H1 (cell line): ENCODE data around the gene NUP210. TPM values are rescaled to one million over a fixed set of nuclear protein-coding genes. Genes with fewer than 3 reads are reported as not detected.

Source experiments
- CTCF ChIA-PET: fragments of 300-600 bp; sonication (Branson Sonifier 250); formaldehyde crosslinking; loops from one replicate; lab custom pipeline; 2021; ENCODE audit not compliant: partially characterized antibody; lab: Charles Lee
- POLR2A ChIA-PET: fragments of 300-600 bp; sonication (Branson Sonifier 250); formaldehyde crosslinking; loops from one replicate; lab custom pipeline; 2021; ENCODE audit warnings: inconsistent platforms; ENCODE audit not compliant: partially characterized antibody; lab: Charles Lee
- DNase-seq, 2 experiments: peaks; one replicate each; pipeline versions ENCODE4 v3.0.0 to v3.0.0-alpha.2; 2010 to 2022; ENCODE audit warnings: low spot score in 2 of 2, low read depth in 1 of 2, mixed read lengths in 1 of 2
- FAIRE-seq: peaks from 2 replicates; lab custom pipeline; 2011; peaks lifted over from hg19 to GRCh38; lab: Jason Lieb, UNC
- H2AFZ ChIP-seq: 2 replicates; pipeline ENCODE4 v1.8.1; 2012; ENCODE audit warnings: low read length, inconsistent platforms
- H2AK5ac ChIP-seq: 2 replicates; pipeline ENCODE4 v1.6.1; 2013; ENCODE audit warnings: low read depth, low read length
- H2BK120ac ChIP-seq: replicated peaks from 2 replicates; pipeline ENCODE3; 2013; ENCODE audit warnings: low read depth, low read length, inconsistent platforms
- H2BK12ac ChIP-seq: 2 replicates; pipeline ENCODE4 v1.6.1; 2013; ENCODE audit warnings: low read depth, low read length
- H2BK15ac ChIP-seq: 2 replicates; pipeline ENCODE4 v1.6.1; 2013; ENCODE audit warnings: low read length
- H2BK20ac ChIP-seq: 2 replicates; pipeline ENCODE4 v1.6.1; 2013; ENCODE audit warnings: low read length
- H2BK5ac ChIP-seq: 2 replicates; pipeline ENCODE4 v1.6.1; 2013; ENCODE audit warnings: low read depth, low read length
- H3K14ac ChIP-seq: 2 replicates; pipeline ENCODE4 v1.6.1; 2013; ENCODE audit warnings: inconsistent platforms; ENCODE audit not compliant: insufficient read length
- H3K18ac ChIP-seq: 2 replicates; pipeline ENCODE4 v1.6.1; 2013; ENCODE audit warnings: low read length; ENCODE audit errors: extremely low read depth
- H3K23ac ChIP-seq: 2 replicates; pipeline ENCODE4 v1.6.1; 2013; ENCODE audit warnings: inconsistent platforms; ENCODE audit not compliant: insufficient read length
- H3K23me2 ChIP-seq: 2 replicates; pipeline ENCODE4 v1.6.1; 2013; ENCODE audit warnings: low read depth, low read length
- H3K27ac ChIP-seq: 2 replicates; pipeline ENCODE4 v1.6.1; 2011; ENCODE audit warnings: low read depth, low read length, inconsistent platforms
- H3K27me3 ChIP-seq, 4 experiments: replicated peaks in 1 of 4; 1 replicate in 1 of 4; 2 replicates in 3 of 4; pipeline versions ENCODE4 v1.6.1 to v1.8.1; 2011 to 2013; ENCODE audit warnings: low read length in 3 of 4, mild to moderate bottlenecking in 3 of 4, inconsistent platforms in 2 of 4, mixed read lengths in 2 of 4, moderate library complexity in 1 of 4; ENCODE audit not compliant: control insufficient read depth in 3 of 4, insufficient read depth in 3 of 4; ENCODE audit errors: extremely low read depth in 1 of 4
- H3K36me3 ChIP-seq, 4 experiments: 2 replicates each; pipeline versions ENCODE4 v1.6.1 to v1.8.1; 2011 to 2013; ENCODE audit warnings: mild to moderate bottlenecking in 4 of 4, low read length in 3 of 4, moderate library complexity in 2 of 4, control low read depth in 1 of 4, inconsistent platforms in 1 of 4; ENCODE audit not compliant: insufficient read depth in 4 of 4, control insufficient read depth in 2 of 4
- H3K4ac ChIP-seq: replicated peaks from 2 replicates; pipeline ENCODE3; 2013; ENCODE audit warnings: low read length, low read depth, mixed read lengths, inconsistent platforms; ENCODE audit not compliant: insufficient read length
- H3K4me1 ChIP-seq, 4 experiments: replicated peaks in 1 of 4; 1 replicate in 1 of 4; 2 replicates in 3 of 4; pipeline versions ENCODE4 v1.6.1 to v1.8.1; 2011 to 2013; ENCODE audit warnings: low read length in 3 of 4, inconsistent platforms in 2 of 4, mixed read lengths in 1 of 4; ENCODE audit not compliant: insufficient read depth in 4 of 4, control insufficient read depth in 3 of 4
- H3K4me2 ChIP-seq, 2 experiments: 2 replicates each; pipeline versions ENCODE4 v1.6.1 to v1.8.1; 2011 to 2013; ENCODE audit warnings: low read depth in 2 of 2, low read length in 2 of 2, control low read depth in 1 of 2, inconsistent platforms in 1 of 2, mild to moderate bottlenecking in 1 of 2; ENCODE audit not compliant: insufficient read depth in 1 of 2
- H3K4me3 ChIP-seq, 4 experiments: fragments of 200-600, 300-600 bp in 1 of 4; sonication (generic), shearing (Covaris generic), sonication (Bioruptor Twin) in 1 of 4; 2 replicates each; pipeline versions ENCODE4 v1.5.1 to v1.8.1; 2011 to 2016; ENCODE audit warnings: low read length in 4 of 4, low read depth in 3 of 4, control low read depth in 2 of 4, inconsistent platforms in 2 of 4, mild to moderate bottlenecking in 2 of 4, mixed read lengths in 1 of 4, moderate library complexity in 1 of 4; ENCODE audit not compliant: insufficient read depth in 2 of 4; ENCODE audit errors: extremely low read depth in 1 of 4
- H3K56ac ChIP-seq: replicated peaks from 2 replicates; pipeline ENCODE3; 2013; ENCODE audit warnings: low read depth, mild to moderate bottlenecking, mixed read lengths, low read length, inconsistent platforms; ENCODE audit not compliant: insufficient read length
- H3K79me1 ChIP-seq: 2 replicates; pipeline ENCODE4 v1.6.1; 2013; ENCODE audit warnings: low read depth, low read length, control low read depth
- H3K79me2 ChIP-seq, 2 experiments: 2 replicates each; pipeline versions ENCODE4 v1.6.1 to v1.8.1; 2012 to 2013; ENCODE audit warnings: low read length in 2 of 2, mild to moderate bottlenecking in 2 of 2, inconsistent platforms in 1 of 2; ENCODE audit not compliant: insufficient read depth in 2 of 2, control insufficient read depth in 1 of 2
- H3K9ac ChIP-seq, 4 experiments: replicated peaks in 1 of 4; 1 replicate in 1 of 4; 2 replicates in 3 of 4; pipeline versions ENCODE4 v1.6.1 to v1.8.1; 2011 to 2013; ENCODE audit warnings: low read depth in 3 of 4, low read length in 3 of 4, control low read depth in 2 of 4, mild to moderate bottlenecking in 2 of 4, moderate library complexity in 2 of 4, inconsistent platforms in 1 of 4; ENCODE audit errors: extremely low read depth in 1 of 4
- H3K9me3 ChIP-seq, 2 experiments: 2 replicates each; pipeline versions ENCODE4 v1.6.1 to v1.8.1; 2012 to 2013; ENCODE audit warnings: mild to moderate bottlenecking in 2 of 2, moderate library complexity in 2 of 2, control low read depth in 1 of 2, inconsistent platforms in 1 of 2, low read depth in 1 of 2, low read length in 1 of 2, mixed read lengths in 1 of 2; ENCODE audit not compliant: insufficient read depth in 2 of 2
- H4K20me1 ChIP-seq, 2 experiments: replicated peaks in 1 of 2; 2 replicates each; pipeline versions ENCODE3 to v1.8.1; 2011 to 2013; ENCODE audit warnings: inconsistent platforms in 2 of 2, low read length in 2 of 2, mild to moderate bottlenecking in 1 of 2; ENCODE audit not compliant: insufficient read depth in 2 of 2, control insufficient read depth in 1 of 2
- H4K5ac ChIP-seq: 2 replicates; pipeline ENCODE4 v1.6.1; 2013; ENCODE audit warnings: low read length, low read depth, mixed read lengths, inconsistent platforms; ENCODE audit not compliant: insufficient read length
- H4K8ac ChIP-seq: 2 replicates; pipeline ENCODE4 v1.8.0; 2013; ENCODE audit warnings: mild to moderate bottlenecking, moderate library complexity, low read length, inconsistent platforms; ENCODE audit not compliant: insufficient read depth; ENCODE audit errors: extremely low read depth
- H4K91ac ChIP-seq: replicated peaks from 2 replicates; pipeline ENCODE3; 2013; ENCODE audit warnings: low read length, mixed read lengths, inconsistent platforms; ENCODE audit not compliant: insufficient read length
- BCL11A ChIP-seq, 2 experiments: IDR thresholded peaks; one replicate each; pipeline ENCODE4 v1.6.1; 2011; ENCODE audit warnings: low read depth in 2 of 2, low read length in 2 of 2, mild to moderate bottlenecking in 2 of 2
- CHD1 ChIP-seq: IDR thresholded peaks from 2 replicates; pipeline ENCODE4 v1.6.1; 2012; ENCODE audit warnings: low read depth, low read length, improper control_type of control experiment
- TAF7 ChIP-seq: optimal IDR thresholded peaks from 2 replicates; pipeline ENCODE3; 2011; ENCODE audit warnings: low read depth, mild to moderate bottlenecking, inconsistent platforms, low read length, moderate library complexity, borderline replicate concordance
- ZNF274 ChIP-seq: IDR thresholded peaks from 2 replicates; pipeline ENCODE4 v1.7.0; 2012; ENCODE audit warnings: low read length, borderline replicate concordance; ENCODE audit errors: extremely low read depth
- WGBS, 2 experiments: shearing (Covaris generic) in 1 of 2; methylation state at CpG; one replicate each; pipeline versions ENCODE4 v1.1.6 to v1.1.7; 2013 to 2015; ENCODE audit warnings: low lambda C conversion rate in 2 of 2, mixed read lengths in 2 of 2, inconsistent platforms in 1 of 2, low coverage in 1 of 2, missing lambda C conversion rate in 1 of 2; ENCODE audit not compliant: insufficient replicate concordance in 2 of 2, insufficient coverage in 1 of 2, insufficient read length in 1 of 2; ENCODE audit errors: extremely low coverage in 1 of 2, missing lambda C conversion rate in 1 of 2; 5-methylcytosine and 5-hydroxymethylcytosine counted together
- polyA plus RNA-seq, 7 experiments: library from polyadenylated mRNA; depleted of rRNA in 3 of 7; stranded (reverse) in 5 of 7; unstranded in 2 of 7; fragments of >200 nt in 5 of 7; fragments of 200-250 nt in 2 of 7; gene quantifications; 1 replicate in 5 of 7; 2 replicates in 1 of 7; 4 replicates in 1 of 7; pipeline versions ENCODE4 v1.2.1 to v1.2.3, GENCODE V29; 2011 to 2013; ENCODE audit warnings: missing spikeins in 2 of 7, mixed read lengths in 2 of 7
- total RNA-seq: library from RNA; stranded (reverse); fragmentation: NEBNext Ultra II Directional; extraction: Animal tissue kit (Norgen Biotek cat#: 25700); gene quantifications from 2 replicates; pipeline ENCODE4 v1.2.1, GENCODE V29; 2021

NUP210 gene
- total and polyA plus RNA-seq, 2 of the 8 experiments (the other 6 are each of a cell fraction or from before 2014, with no cell fraction given): 51.0 to 53.7 TPM

- FAIRE-seq (no peak), DNase-seq (no peak)
- H3K9ac ChIP-seq: no peak overlapping the region
- H3K36me3 ChIP-seq: no peaks in the 10 kb centered on the region
- H3K4ac ChIP-seq: no peak overlapping the region
- no peak overlapping the region for H2BK15ac ChIP-seq
- H4K20me1 ChIP-seq: no peaks in the 10 kb centered on the region
- H3K14ac ChIP-seq: no peak overlapping the region
- H3K56ac ChIP-seq: no peak overlapping the region
- H3K23ac ChIP-seq: no peak overlapping the region
- POLR2A ChIA-PET: no interaction called here
- no peak overlapping the region for H4K8ac ChIP-seq
- H2AFZ ChIP-seq: no peak overlapping the region
- H3K23me2 ChIP-seq: peaks cover 7% of the 10 kb centered on the region; the same call in 1 of the 2 replicates
- H3K79me2 ChIP-seq: no peaks in the 10 kb centered on the region
- no peak overlapping the region for H4K5ac ChIP-seq
- no peak overlapping the region for H3K27ac ChIP-seq
- H4K91ac ChIP-seq: no peak overlapping the region
- H2AK5ac ChIP-seq: no peak overlapping the region
- no peak overlapping the region for H3K4me2 ChIP-seq
- H3K4me1 ChIP-seq: peaks cover 0 to 10% (median 7%) of the 10 kb centered on the region in 4 experiments; a peak in 4 of 7 replicates
- no peaks in the 10 kb centered on the region for H3K79me1 ChIP-seq
- CTCF ChIA-PET: no interaction called here
- H2BK20ac ChIP-seq: no peak overlapping the region
- peaks cover 4 to 13% of the 10 kb centered on the region in 2 experiments for H3K9me3 ChIP-seq
- H2BK5ac ChIP-seq: no peak overlapping the region
- no peak overlapping the region for H3K4me3 ChIP-seq
- WGBS, 2 experiments: 91% methylated on average over 2 of the region's 2 CpGs; no CpG with 5 or more reads in 1 of the 2 experiments
- H3K18ac ChIP-seq: no peak overlapping the region
- peaks cover 0 to 14% (median 11%) of the 10 kb centered on the region in 4 experiments; a peak in 6 of 7 replicates for H3K27me3 ChIP-seq
- no peak overlapping the region for H2BK120ac ChIP-seq
- H2BK12ac ChIP-seq: no peak overlapping the region
- TF ChIP-seq TAF7 (no peak), ZNF274 (no peak), CHD1 (no peak), BCL11A (IDR thresholded peaks at IDR 0.05; ENCODE audit: low read depth in 2 of 2, low read length in 2 of 2) (no peak)
Observed at GRCh38 chr3:13286873-13287272, 133.2 kb downstream of the NUP210 start.
